ENCODE results near the gene STEAP1B. TPM values are rescaled to one million over a fixed set of nuclear protein-coding genes. Genes with fewer than 3 reads are reported as not detected.

Gene STEAP1B
- total RNA-seq, 6 experiments from 2014 or later: 36.6 to 101 (median 92.6) TPM

- Mint-ChIP-seq H3K36me3 (ENCODE audit: low read depth) (no peaks in the 10 kb centered on the region), H3K4me1 (ENCODE audit: low read depth) (peaks cover 39% of the 10 kb centered on the region), H3K27ac (no peak overlapping the region), H3K27me3 (ENCODE audit: insufficient read depth) (peaks cover 3% of the 10 kb centered on the region), H3K4me3 (no peak overlapping the region), H3K9me3 (no peaks in the 10 kb centered on the region)
- no peak for DNase-seq
- TF ChIP-seq CTCF (IDR thresholded peaks at IDR 0.05): no peak
These were observed 100.4 kb downstream of the STEAP1B start for GRCh38 chr7:22399546-22399945.

GRCh38 chr7:22399091-22399490 is 100.9 kb downstream of the STEAP1B start:
- Mint-ChIP-seq H3K4me3 (no peak overlapping the region), H3K9me3 (no peaks in the 10 kb centered on the region), H3K27ac (no peak overlapping the region), H3K27me3 (ENCODE audit: insufficient read depth) (peaks cover 3% of the 10 kb centered on the region), H3K4me1 (ENCODE audit: low read depth) (peaks cover 44% of the 10 kb centered on the region), H3K36me3 (ENCODE audit: low read depth) (no peaks in the 10 kb centered on the region)
- no peak for DNase-seq
- TF ChIP-seq CTCF (IDR thresholded peaks at IDR 0.05): no peak

- Mint-ChIP-seq H3K4me1 (ENCODE audit: low read depth) (peaks cover 52% of the 10 kb centered on the region), H3K27ac (no peak overlapping the region), H3K36me3 (ENCODE audit: low read depth) (no peaks in the 10 kb centered on the region), H3K27me3 (ENCODE audit: insufficient read depth) (peaks cover 6% of the 10 kb centered on the region), H3K9me3 (no peaks in the 10 kb centered on the region), H3K4me3 (no peak overlapping the region)
- TF ChIP-seq CTCF (IDR thresholded peaks at IDR 0.05): no peak
- peak; percentile 23 for DNase-seq
These were observed 102.0 kb downstream of the STEAP1B start for GRCh38 chr7:22397981-22398380.

GRCh38 chr7:22395222-22395621 is 104.8 kb downstream of the STEAP1B start:
- no peak overlapping the region for H3K27ac Mint-ChIP-seq
- no peaks in the 10 kb centered on the region for H3K36me3 Mint-ChIP-seq (ENCODE audit: low read depth)
- peaks cover 6% of the 10 kb centered on the region for H3K27me3 Mint-ChIP-seq (ENCODE audit: insufficient read depth)
- no peak overlapping the region for H3K4me3 Mint-ChIP-seq
- no peaks in the 10 kb centered on the region for H3K9me3 Mint-ChIP-seq
- TF ChIP-seq CTCF (IDR thresholded peaks at IDR 0.05): no peak
- DNase-seq: no peak
- peaks cover 39% of the 10 kb centered on the region for H3K4me1 Mint-ChIP-seq (ENCODE audit: low read depth)

- Mint-ChIP-seq H3K27me3 (ENCODE audit: insufficient read depth) (peaks cover 6% of the 10 kb centered on the region), H3K27ac (no peak overlapping the region), H3K4me1 (ENCODE audit: low read depth) (peaks cover 39% of the 10 kb centered on the region), H3K4me3 (no peak overlapping the region), H3K36me3 (ENCODE audit: low read depth) (no peaks in the 10 kb centered on the region), H3K9me3 (no peaks in the 10 kb centered on the region)
- no peak for DNase-seq
- TF ChIP-seq CTCF (IDR thresholded peaks at IDR 0.05): no peak
These were observed 105.2 kb downstream of the STEAP1B start for GRCh38 chr7:22394739-22395138.
